ENCODE measurements around the gene TMA7. TPM values are rescaled to one million over a fixed set of nuclear protein-coding genes. Genes with fewer than 3 reads are reported as not detected.

The TMA7 gene
- total RNA-seq, 2 experiments from 2014 or later, result 260 to 324 TPM

DNA sequence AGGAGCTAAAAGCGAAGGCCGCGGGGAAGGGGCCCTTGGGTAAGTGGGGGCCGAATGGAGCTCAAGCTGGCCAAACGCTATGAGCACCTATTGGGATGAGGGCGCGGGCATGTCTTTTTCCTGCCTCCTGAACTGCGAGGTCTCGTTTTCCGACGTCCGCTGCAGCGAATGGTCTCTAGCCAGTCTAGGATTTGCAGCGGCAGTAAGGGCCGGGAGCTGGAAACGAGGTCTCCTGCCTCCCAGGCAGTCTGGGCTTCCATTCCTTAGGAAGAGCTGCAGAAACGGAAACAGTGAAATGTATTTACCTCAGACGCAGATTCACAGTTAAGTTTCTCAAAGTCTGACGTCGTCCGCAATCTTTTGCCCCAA is 517 bp downstream of the TMA7 start:
- no peaks in the 10 kb centered on the region for H3K27me3 Mint-ChIP-seq
- peaks cover 32% of the 10 kb centered on the region for H3K4me1 Mint-ChIP-seq
- ChIA-PET CTCF (interaction anchor here (0.6 to 3.4 kb wide), 5 partner anchors 39 to 208 kb away, joined by 3 to 31 read pairs (median 12); partner anchors contain the start of gene PFKFB4), POLR2A (interaction anchor here (0.6 to 1.0 kb wide), 3 partner anchors 31 to 272 kb away, joined by 4 to 13 read pairs (median 8); no protein-coding TSS in a partner anchor)
- no peak for DNase-seq
- peaks cover 36% of the 10 kb centered on the region for H3K36me3 Mint-ChIP-seq (ENCODE audit: low read depth)
- H3K9me3 Mint-ChIP-seq (ENCODE audit: low read depth), result no peaks in the 10 kb centered on the region
- H3K27ac Mint-ChIP-seq, result peak overlapping the region; percentile 98
- intact Hi-C loops (cut with DNase I, micrococcal nuclease), result loop anchor here (1.0 to 10.0 kb wide), 14 partner anchors 11 to 638 kb away; partner anchors contain the start of genes ARIH2 (in 1 of the 2), CDC25A (in 1 of the 2), DHX30 (in 1 of the 2) and NME6 (in 1 of the 2)
- peak overlapping the region; percentile 92 for H3K4me3 Mint-ChIP-seq
- ATAC-seq, result no peak

DNA sequence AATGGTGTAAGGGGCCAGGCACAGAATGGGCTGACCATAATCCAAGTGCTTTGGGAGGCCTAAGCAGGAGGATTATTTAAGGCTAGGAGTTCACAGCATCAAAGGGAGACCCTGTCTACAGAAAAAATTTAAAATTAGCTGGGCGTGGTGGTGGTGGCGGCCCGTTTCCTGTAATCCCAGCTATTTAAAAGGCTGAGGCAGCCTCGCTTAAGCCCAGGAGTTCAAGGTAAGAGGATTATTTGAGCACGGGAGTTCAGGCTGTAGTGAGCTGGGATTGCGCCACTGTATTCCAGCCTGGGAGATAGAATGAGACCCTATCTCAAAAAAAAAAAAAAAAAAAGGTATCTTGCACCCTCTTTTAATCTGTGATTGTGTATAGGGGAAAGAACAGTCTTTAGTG is 1.9 kb downstream of the TMA7 start:
- Mint-ChIP-seq H3K27me3 (no peaks in the 10 kb centered on the region), H3K27ac (peak overlapping the region; percentile 98), H3K9me3 (ENCODE audit: low read depth) (no peaks in the 10 kb centered on the region), H3K36me3 (ENCODE audit: low read depth) (peaks cover 40% of the 10 kb centered on the region), H3K4me1 (peaks cover 40% of the 10 kb centered on the region), H3K4me3 (peak overlapping the region; percentile 92)
- ChIA-PET POLR2A (no interaction called here), CTCF (interaction anchor here (3.0 kb wide), 1 partner anchor 41 kb away, joined by 31 read pairs; no protein-coding TSS in a partner anchor)
- ATAC-seq (no peak), DNase-seq (no peak)
- intact Hi-C loops (cut with DNase I, micrococcal nuclease), result loop anchor here (2.0 to 10.0 kb wide), 6 partner anchors 63 to 639 kb away; partner anchors contain the start of genes ARIH2 (in 1 of the 2), CDC25A (in 1 of the 2), DHX30 (in 1 of the 2) and PFKFB4 (in 1 of the 2)

DNA sequence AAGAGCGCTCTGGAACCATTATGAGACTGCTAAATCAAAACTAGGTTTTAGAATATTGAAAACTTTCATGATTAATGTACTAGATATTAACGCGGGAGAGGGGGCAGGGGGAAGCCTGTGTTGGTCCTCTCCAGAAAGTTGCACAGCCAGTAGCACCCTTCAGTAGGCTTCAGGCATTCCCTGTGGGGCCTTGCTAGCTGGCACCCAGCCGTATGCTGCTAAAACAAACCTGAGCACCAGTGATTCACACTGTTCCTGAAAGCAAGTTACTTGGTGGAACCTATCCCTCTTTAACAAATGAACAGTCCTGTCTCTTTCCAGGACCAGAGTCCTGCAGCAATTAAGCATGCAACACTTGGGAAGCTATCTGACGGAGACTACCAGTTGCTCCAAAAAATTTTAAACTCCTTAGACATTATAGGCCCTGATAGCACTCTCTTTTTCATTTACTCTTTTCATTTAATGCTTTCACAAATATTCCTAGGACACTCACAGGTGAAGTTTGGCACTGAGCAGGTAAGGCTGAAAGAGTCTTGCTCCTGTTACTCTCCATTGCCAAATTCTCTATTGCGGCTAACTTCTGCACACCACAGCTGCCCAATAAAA is 5.3 kb downstream of the TMA7 start:
- intact Hi-C loops (cut with DNase I, micrococcal nuclease), result loop anchor here in 1 of 2 experiments (10.0 kb wide), 1 partner anchor 59 kb away; the partner anchor contains the start of gene SHISA5

DNA sequence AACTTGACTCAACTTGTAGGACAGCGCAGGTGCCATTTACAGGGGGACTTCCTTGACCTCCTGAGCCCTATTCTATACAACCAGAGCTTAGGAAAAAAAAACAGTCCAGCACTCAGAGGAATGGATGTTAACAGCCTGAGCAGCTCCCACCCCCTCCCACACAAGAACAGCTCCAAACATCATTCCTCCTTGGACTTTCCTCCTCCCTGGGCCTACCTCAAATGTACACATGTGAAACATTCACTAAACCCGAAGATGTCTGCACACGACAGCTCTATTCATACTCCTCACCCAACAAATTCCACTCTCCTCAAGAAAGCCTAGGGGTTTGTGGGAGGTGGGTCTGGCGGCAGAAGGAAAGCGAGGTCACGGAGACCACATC is 6.0 kb downstream of the TMA7 start:
- Mint-ChIP-seq H3K4me3 (peak overlapping the region; percentile 83), H3K27me3 (no peaks in the 10 kb centered on the region), H3K36me3 (ENCODE audit: low read depth) (peaks cover 36% of the 10 kb centered on the region), H3K27ac (peak overlapping the region; percentile 79), H3K4me1 (peaks cover 47% of the 10 kb centered on the region), H3K9me3 (ENCODE audit: low read depth) (no peaks in the 10 kb centered on the region)
- POLR2A ChIA-PET, result interaction anchor here (0.6 to 1.6 kb wide), 4 partner anchors 10 to 475 kb away, joined by 3 to 7 read pairs (median 4); partner anchors contain the start of gene PFKFB4
- CTCF ChIA-PET, result interaction anchor here (0.5 to 5.4 kb wide), 11 partner anchors 10 to 290 kb away, joined by 3 to 67 read pairs (median 3); no protein-coding TSS in a partner anchor
- no peak for ATAC-seq
- intact Hi-C loops (cut with DNase I, micrococcal nuclease), result loop anchor here (1.0 to 10.0 kb wide), 11 partner anchors 20 to 271 kb away; partner anchors contain the start of genes SHISA5 (in 2 of the 2), IP6K2 (in 1 of the 2), PFKFB4 (in 1 of the 2) and UQCRC1 (in 1 of the 2)
- DNase-seq, result no peak

More for the DNA sequence above, 5.3 kb downstream of the TMA7 start:
- ChIA-PET CTCF (interaction anchor here (0.6 to 5.4 kb wide), 13 partner anchors 9 to 1646 kb away, joined by 3 to 67 read pairs (median 3); no protein-coding TSS in a partner anchor), POLR2A (interaction anchor here (0.7 to 1.2 kb wide), 2 partner anchors 111 to 189 kb away, joined by 4 to 6 read pairs; partner anchors contain the start of gene PFKFB4)
- no peak for ATAC-seq
- no peaks in the 10 kb centered on the region for H3K27me3 Mint-ChIP-seq
- H3K4me3 Mint-ChIP-seq, result peak overlapping the region; percentile 83
- H3K36me3 Mint-ChIP-seq (ENCODE audit: low read depth), result peaks cover 39% of the 10 kb centered on the region
- no peak for DNase-seq
- peak overlapping the region; percentile 79 for H3K27ac Mint-ChIP-seq
- H3K4me1 Mint-ChIP-seq, result peaks cover 47% of the 10 kb centered on the region
- H3K9me3 Mint-ChIP-seq (ENCODE audit: low read depth), result no peaks in the 10 kb centered on the region

DNA sequence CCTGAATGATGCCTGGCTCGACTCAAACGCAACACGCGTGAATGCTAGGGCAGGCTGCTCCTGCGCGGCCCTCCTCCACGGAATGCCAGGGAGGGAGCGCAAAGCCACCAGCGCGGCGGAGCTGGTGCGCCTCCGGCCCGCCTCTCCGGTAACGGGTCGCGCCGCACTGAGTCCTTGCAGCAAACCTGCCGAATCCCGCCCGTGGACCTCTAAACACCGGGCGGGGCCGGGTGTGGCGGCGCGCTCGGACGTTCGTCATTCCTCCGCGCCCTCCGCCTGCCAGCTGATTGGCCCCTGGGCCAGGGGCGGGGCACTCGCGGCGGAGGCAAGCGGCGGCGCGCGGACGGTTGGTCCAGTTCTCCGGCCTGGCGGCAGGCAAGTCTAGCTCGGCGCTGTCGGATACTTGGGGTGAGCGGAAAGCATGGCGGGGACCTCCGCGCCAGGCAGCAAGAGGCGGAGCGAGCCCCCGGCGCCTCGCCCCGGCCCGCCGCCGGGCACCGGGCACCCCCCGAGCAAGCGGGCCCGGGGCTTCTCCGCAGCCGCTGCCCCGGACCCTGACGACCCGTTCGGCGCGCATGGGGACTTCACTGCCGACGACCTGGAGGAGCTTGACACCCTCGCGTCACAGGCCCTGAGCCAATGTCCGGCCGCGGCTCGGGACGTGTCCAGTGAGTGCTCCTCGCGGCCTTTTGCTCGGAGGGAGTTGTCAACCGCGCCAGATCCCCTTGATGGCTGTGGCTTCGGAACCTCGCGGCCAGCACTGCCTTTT is 6.6 kb downstream of the TMA7 start, which contains the start of gene ATRIP:
Gene ATRIP (plus strand): TSS at position 313 of the 769 bp plus-strand sequence. CDS start 109 bp downstream, at position 422.
- ATAC-seq (peak; percentile 98), DNase-seq (peak; percentile 91)
- peak within 1 kb of the TSS; percentile 83 for H3K4me3 Mint-ChIP-seq
- H3K4me1 Mint-ChIP-seq, result peaks cover 42% of the 10 kb centered on the region
- no peaks in the 10 kb centered on the region for H3K27me3 Mint-ChIP-seq
- intact Hi-C loops (cut with DNase I, micrococcal nuclease), result loop anchor here (1.0 to 10.0 kb wide), 11 partner anchors 20 to 270 kb away; partner anchors contain the start of genes SHISA5 (in 2 of the 2), IP6K2 (in 1 of the 2), PFKFB4 (in 1 of the 2) and UQCRC1 (in 1 of the 2)
- H3K36me3 Mint-ChIP-seq (ENCODE audit: low read depth), result peaks cover 35% of the 10 kb centered on the region
- peak within 1 kb of the TSS; percentile 79 for H3K27ac Mint-ChIP-seq
- H3K9me3 Mint-ChIP-seq (ENCODE audit: low read depth), result no peaks in the 10 kb centered on the region
- ChIA-PET POLR2A (interaction anchor here (0.6 to 1.6 kb wide), 4 partner anchors 11 to 475 kb away, joined by 3 to 7 read pairs (median 4); partner anchors contain the start of gene PFKFB4), CTCF (interaction anchor here (0.5 to 5.4 kb wide), 11 partner anchors 10 to 291 kb away, joined by 3 to 67 read pairs (median 3); no protein-coding TSS in a partner anchor)

DNA sequence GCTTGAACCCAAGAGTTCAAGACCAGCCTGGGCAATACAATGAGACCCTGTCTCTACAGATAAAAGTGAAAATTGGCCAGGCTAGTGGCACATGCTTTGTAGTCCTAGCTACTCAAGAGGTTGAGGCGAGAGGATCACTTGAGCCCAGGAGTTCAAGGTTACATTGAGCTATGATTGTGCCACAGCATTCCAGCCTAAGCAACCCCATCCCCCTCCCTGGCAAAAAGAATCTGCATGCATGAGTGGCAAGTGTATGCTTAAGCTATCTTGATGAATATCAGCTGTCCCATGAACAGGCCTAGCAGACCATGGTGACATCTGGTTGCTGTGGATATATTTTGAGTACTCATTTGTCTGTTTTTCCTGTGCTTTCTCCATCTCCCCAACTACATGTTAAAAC is 11.2 kb downstream of the TMA7 start:
- DNase-seq, result no peak
- intact Hi-C loops (cut with DNase I, micrococcal nuclease), result no loop called here
- Mint-ChIP-seq H3K27ac (no peak overlapping the region), H3K36me3 (ENCODE audit: low read depth) (peaks cover 42% of the 10 kb centered on the region), H3K9me3 (ENCODE audit: low read depth) (no peaks in the 10 kb centered on the region), H3K4me3 (no peak overlapping the region), H3K27me3 (no peaks in the 10 kb centered on the region), H3K4me1 (peaks cover 21% of the 10 kb centered on the region)
- no peak for ATAC-seq
- POLR2A ChIA-PET, result no interaction called here
- CTCF ChIA-PET, result interaction anchor here (1.3 to 1.8 kb wide), 2 partner anchors 15 to 107 kb away, joined by 3 to 10 read pairs; no protein-coding TSS in a partner anchor

DNA sequence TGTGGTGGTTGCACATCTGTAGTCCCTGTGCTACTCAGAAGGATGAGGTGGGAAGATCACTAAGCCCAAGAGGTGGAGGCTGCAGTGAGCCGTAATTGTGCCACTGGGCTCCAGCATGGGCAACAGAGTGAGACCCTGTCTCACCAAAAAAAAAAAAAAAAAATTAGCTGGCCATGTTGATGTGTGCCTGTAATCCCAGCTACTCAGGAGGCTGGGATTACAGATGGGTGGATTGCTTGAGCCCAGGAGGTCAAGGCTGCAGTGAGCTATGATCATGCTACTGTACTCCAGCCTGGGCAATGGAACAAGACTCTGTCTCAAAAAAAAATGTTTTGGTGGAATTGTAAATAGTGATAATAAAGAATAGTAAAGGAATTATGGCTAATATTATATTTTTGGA is 16.4 kb downstream of the TMA7 start:
- ChIA-PET POLR2A (no interaction called here), CTCF (interaction anchor here (0.6 to 2.1 kb wide), 4 partner anchors 10 to 146 kb away, joined by 3 to 8 read pairs (median 6); partner anchors contain the start of gene ATRIP)
- ATAC-seq (no peak), DNase-seq (no peak)
- intact Hi-C loops (cut with DNase I, micrococcal nuclease), result no loop called here
- Mint-ChIP-seq H3K4me1 (no peaks in the 10 kb centered on the region), H3K9me3 (ENCODE audit: low read depth) (no peaks in the 10 kb centered on the region), H3K27me3 (no peaks in the 10 kb centered on the region), H3K27ac (no peak overlapping the region), H3K4me3 (no peak overlapping the region), H3K36me3 (ENCODE audit: low read depth) (peaks cover 47% of the 10 kb centered on the region)

DNA sequence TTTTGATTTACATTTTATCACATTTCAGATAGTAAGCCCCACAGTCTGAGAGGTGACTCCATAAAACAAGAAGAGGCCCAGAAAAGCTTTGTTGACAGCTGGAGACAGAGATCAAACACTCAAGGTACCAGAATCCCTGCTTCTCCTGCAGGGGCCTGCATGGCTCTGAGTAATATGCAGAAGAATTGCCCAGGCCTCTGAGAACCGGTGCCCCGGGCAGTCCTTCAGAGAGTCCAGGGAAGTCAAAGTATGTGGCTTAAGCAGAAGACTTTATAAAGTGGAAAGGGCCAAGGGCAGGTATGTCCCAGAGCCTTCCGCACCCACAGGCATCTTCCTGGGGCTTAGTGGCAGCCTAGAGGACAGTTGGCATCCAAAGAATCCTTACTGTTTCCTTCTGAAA is 19.3 kb downstream of the TMA7 start:
- ChIA-PET POLR2A (no interaction called here), CTCF (interaction anchor here (2.3 kb wide), 1 partner anchor 59 kb away, joined by 8 read pairs; no protein-coding TSS in a partner anchor)
- Mint-ChIP-seq H3K4me3 (no peak overlapping the region), H3K4me1 (no peaks in the 10 kb centered on the region), H3K27me3 (no peaks in the 10 kb centered on the region), H3K9me3 (ENCODE audit: low read depth) (no peaks in the 10 kb centered on the region), H3K27ac (no peak overlapping the region), H3K36me3 (ENCODE audit: low read depth) (peaks cover 26% of the 10 kb centered on the region)
- DNase-seq, result no peak
- no peak for ATAC-seq
- intact Hi-C loops (cut with DNase I, micrococcal nuclease), result no loop called here

DNA sequence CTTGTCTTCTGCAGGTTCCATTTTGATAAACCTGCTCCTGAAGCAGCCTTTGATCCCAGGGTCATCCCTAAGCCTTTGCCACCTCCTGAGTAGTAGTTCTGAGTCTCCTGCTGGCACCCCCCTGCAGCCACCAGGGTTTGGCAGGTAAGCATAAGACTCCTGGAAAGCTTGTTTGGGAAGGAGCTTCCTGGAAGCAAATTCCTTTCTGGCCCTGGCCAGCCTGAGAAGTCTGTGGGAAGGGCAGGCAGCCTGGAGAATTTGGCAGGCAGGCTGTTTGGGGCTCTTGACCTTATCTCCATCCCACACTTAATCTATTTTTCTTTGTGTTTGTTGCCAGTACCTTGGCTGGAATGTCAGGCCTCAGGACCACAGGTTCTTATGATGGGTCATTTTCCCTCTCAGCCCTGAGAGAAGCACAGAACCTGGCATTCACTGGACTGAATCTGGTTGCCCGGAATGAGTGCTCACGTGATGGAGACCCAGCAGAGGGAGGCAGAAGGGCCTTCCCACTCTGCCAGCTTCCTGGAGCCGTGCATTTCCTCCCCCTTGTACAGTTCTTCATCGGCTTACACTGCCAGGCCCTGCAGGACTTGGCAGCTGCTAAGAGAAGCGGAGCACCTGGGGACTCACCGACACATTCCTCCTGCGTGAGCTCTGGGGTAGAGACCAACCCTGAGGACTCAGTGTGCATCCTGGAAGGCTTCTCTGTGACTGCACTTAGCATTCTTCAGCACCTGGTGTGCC is 19.9 kb downstream of the TMA7 start:
- CTCF ChIA-PET, result interaction anchor here (0.5 kb wide), 1 partner anchor 371 kb away, joined by 4 read pairs; no protein-coding TSS in a partner anchor
- Mint-ChIP-seq H3K27ac (no peak overlapping the region), H3K9me3 (ENCODE audit: low read depth) (no peaks in the 10 kb centered on the region), H3K36me3 (ENCODE audit: low read depth) (peaks cover 21% of the 10 kb centered on the region), H3K27me3 (no peaks in the 10 kb centered on the region), H3K4me1 (no peaks in the 10 kb centered on the region), H3K4me3 (no peak overlapping the region)
- ATAC-seq (no peak), DNase-seq (no peak)
- POLR2A ChIA-PET, result no interaction called here
- intact Hi-C loops (cut with DNase I, micrococcal nuclease), result loop anchor here in 1 of 2 experiments (1.0 kb wide), 1 partner anchor 8 kb away; no protein-coding TSS in a partner anchor

DNA sequence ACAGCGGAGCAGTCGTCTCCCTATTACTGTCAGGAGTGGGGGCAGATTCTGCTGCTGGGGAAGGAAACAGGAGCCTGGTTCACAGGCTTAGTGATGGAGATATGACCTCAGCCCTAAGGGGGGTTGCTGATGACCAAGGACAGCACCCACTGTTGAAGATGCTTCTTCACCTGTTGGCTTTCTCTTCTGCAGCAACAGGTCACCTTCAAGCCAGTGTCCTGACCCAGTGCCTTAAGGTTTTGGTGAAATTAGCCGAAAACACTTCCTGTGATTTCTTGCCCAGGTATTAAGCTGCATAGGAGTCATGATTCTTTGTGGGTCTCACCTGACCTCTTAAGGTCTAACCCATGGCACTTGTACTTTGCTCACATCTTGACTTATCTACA is 20.5 kb downstream of the TMA7 start:
- ATAC-seq, result no peak
- Mint-ChIP-seq H3K27ac (no peak overlapping the region), H3K9me3 (ENCODE audit: low read depth) (no peaks in the 10 kb centered on the region), H3K4me3 (no peak overlapping the region), H3K4me1 (peaks cover 4% of the 10 kb centered on the region), H3K27me3 (no peaks in the 10 kb centered on the region), H3K36me3 (ENCODE audit: low read depth) (peaks cover 23% of the 10 kb centered on the region)
- intact Hi-C loops (cut with DNase I, micrococcal nuclease), result loop anchor here in 1 of 2 experiments (1.0 kb wide), 1 partner anchor 8 kb away; no protein-coding TSS in a partner anchor
- ChIA-PET POLR2A (no interaction called here), CTCF (no interaction called here)
- DNase-seq, result no peak

All from activated CD4-positive, alpha-beta T cell treated with anti-CD3 and anti-CD28 coated beads for 36 hours (primary cell).